ENCODE measurements around the gene MBNL2.

MBNL2 gene

GRCh38 chr13:97313551-97314260 is 91.6 kb downstream of the MBNL2 start:
- no peak for TF ChIP-seq CTCF (conservative IDR thresholded peaks at IDR 0.05)
- no peak overlapping the region for H3K27ac ChIP-seq

DNA sequence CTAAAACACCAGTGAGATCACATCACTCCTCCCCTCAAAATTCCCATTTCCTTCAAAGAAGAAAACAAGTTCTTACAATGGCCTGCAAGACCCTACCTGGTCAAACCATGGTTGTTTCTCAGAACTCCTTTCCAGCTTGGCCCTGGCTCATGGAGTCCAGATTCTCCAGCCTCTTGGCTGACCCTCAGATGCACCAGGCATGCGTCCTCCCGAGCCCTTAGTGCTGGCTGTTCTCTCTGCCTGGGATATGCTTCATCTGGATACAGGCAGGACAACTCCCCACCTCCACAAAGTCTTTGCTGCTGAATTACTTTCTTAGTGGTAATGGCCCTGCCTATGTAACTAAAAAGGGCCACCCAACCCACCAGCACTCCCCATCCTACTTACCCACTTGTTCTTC is 94.3 kb downstream of the MBNL2 start:
- H3K27ac ChIP-seq: no peak overlapping the region
- no peak for TF ChIP-seq CTCF (conservative IDR thresholded peaks at IDR 0.05)

DNA sequence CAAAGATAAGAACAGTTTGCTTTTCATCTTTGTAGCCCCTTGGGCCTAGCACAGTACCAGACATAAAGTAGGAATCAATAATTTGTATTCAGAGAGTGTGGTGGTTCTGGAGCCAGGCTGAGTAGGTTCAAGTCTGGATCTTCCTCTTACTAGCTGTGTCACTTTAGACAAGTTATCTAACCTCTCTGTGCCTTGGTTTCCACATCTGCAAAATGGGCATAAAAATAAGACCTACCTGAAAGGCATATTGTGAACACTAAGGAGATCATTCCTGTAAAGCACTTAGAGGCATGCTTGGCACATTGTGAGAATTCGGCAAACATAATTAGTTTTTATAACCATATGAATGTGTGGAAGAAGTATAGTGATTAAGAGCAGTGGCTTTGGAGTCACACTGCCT is 95.8 kb downstream of the MBNL2 start:
- no peak for TF ChIP-seq CTCF (conservative IDR thresholded peaks at IDR 0.05)

GRCh38 chr13:97318532-97318931 is 96.4 kb downstream of the MBNL2 start:
- H3K27ac ChIP-seq: no peak overlapping the region
- no peak for TF ChIP-seq CTCF (conservative IDR thresholded peaks at IDR 0.05)

More for the DNA sequence above, 95.8 kb downstream of the MBNL2 start:
- no peak overlapping the region for H3K27ac ChIP-seq

DNA sequence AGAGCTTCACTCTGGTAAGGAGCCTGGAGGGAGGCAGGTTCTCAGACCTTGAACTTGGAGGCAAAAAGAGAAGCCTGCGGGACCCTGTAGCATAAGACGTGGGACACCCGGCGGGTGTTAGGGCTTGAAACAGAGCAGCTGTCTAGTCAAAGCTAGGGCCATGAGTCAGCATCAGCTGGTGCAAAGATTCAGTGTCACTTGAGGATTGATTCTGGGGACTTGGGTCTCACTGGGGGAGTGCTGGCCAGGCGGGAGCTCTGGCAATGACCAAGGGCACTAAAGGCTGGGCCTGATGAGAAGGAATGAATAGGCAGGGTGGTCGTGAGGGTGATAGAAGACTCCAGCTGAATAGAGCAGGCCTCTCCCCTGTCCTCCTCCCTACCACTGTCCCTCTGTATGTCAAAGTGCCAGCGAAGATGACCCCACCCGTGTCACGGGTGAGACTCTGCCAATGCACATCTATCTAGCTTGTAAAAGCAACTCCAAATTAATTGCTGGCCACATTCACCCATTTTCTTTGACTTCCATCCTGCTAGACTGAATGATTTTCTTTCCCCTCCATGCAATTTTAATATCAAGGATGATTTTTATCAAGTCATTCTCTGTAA is 97.1 kb downstream of the MBNL2 start:
- H3K27ac ChIP-seq: no peak overlapping the region
- TF ChIP-seq CTCF (conservative IDR thresholded peaks at IDR 0.05): no peak

GRCh38 chr13:97321101-97321500 is 99.0 kb downstream of the MBNL2 start:
- no peak for TF ChIP-seq CTCF (conservative IDR thresholded peaks at IDR 0.05)
- no peak overlapping the region for H3K27ac ChIP-seq

- no peak for TF ChIP-seq CTCF (conservative IDR thresholded peaks at IDR 0.05)
- H3K27ac ChIP-seq: no peak overlapping the region
These were observed 99.6 kb downstream of the MBNL2 start for GRCh38 chr13:97321616-97322321.
